ENCODE data around the gene NIT1. TPM values are rescaled to one million over a fixed set of nuclear protein-coding genes. Genes with fewer than 3 reads are reported as not detected.
A peak's percentile ranks its signal among the peaks of the same experiment; 100 is the strongest.

The NIT1 gene
- total and polyA plus RNA-seq, 11 donors: 25.8 to 42.7 (median 34.3) TPM

GRCh38 chr1:161165742-161166668, 48.1 kb downstream of the NIT1 start, which contains the start of gene PPOX:
PPOX (plus strand) TSS chr1:161166426; CDS start chr1:161166848, 422 bp downstream.
- intact Hi-C loops (cut with DNase I): no loop called here
- TF ChIP-seq POLR2A (IDR thresholded peaks at IDR 0.05) (peak; percentile 42 to 67), CTCF (IDR thresholded peaks at IDR 0.05) (peak in 10 of 12 donors; percentile 16 to 57 (median 40))
- peak within 1 kb of the TSS; percentile 59 to 92 (median 77) for H3K4me3 ChIP-seq
- no peaks in the 10 kb centered on the region for H3K9me3 ChIP-seq
- no peaks in the 10 kb centered on the region for H3K27me3 ChIP-seq
- DNase-seq: peak; percentile 96 to 98 (median 97)
- WGBS, 4 donors: 0 to 1% (median 0%) methylated on average over 39 to 54 of the region's 54 CpGs
- H3K4me1 ChIP-seq: peaks cover 0 to 35% (median 26%) of the 10 kb centered on the region in 12 donors
- peak; percentile 96 to 97 (median 96) for ATAC-seq
- peak within 1 kb of the TSS; percentile 75 to 92 (median 84) for H3K27ac ChIP-seq
- H3K36me3 ChIP-seq: peaks cover 0 to 64% (median 53%) of the 10 kb centered on the region in 9 donors

GRCh38 chr1:161166669-161167548, 49.0 kb downstream of the NIT1 start:
- intact Hi-C loops (cut with DNase I): no loop called here
- H3K9me3 ChIP-seq: no peaks in the 10 kb centered on the region
- WGBS, 4 donors: 7 to 8% (median 8%) methylated on average over 32 to 33 of the region's 33 CpGs
- H3K4me1 ChIP-seq: peaks cover 0 to 29% (median 20%) of the 10 kb centered on the region in 12 donors
- H3K27ac ChIP-seq: peak overlapping the region; percentile 75 to 92 (median 83)
- no peak for TF ChIP-seq CTCF (IDR thresholded peaks at IDR 0.05)
- TF ChIP-seq POLR2A (IDR thresholded peaks at IDR 0.05): no peak
- no peaks in the 10 kb centered on the region for H3K27me3 ChIP-seq
- ATAC-seq: peak in 1 of 4 donors; percentile 0
- DNase-seq: no peak
- H3K36me3 ChIP-seq: peaks cover 0 to 70% (median 57%) of the 10 kb centered on the region in 9 donors
- peak overlapping the region; percentile 59 to 92 (median 77) for H3K4me3 ChIP-seq

- no peak for ATAC-seq
- Histone ChIP-seq H3K27ac (no peak overlapping the region), H3K27me3 (no peaks in the 10 kb centered on the region), H3K36me3 (peaks cover 0 to 73% (median 59%) of the 10 kb centered on the region in 9 donors), H3K9me3 (no peaks in the 10 kb centered on the region), H3K4me1 (peaks cover 6 to 46% (median 33%) of the 10 kb centered on the region in 12 donors), H3K4me3 (no peak overlapping the region)
- intact Hi-C loops (cut with DNase I): no loop called here
- no peak for TF ChIP-seq CTCF (IDR thresholded peaks at IDR 0.05)
- no peak for TF ChIP-seq POLR2A (IDR thresholded peaks at IDR 0.05)
- 94 to 97% (median 95%) methylated on average over 7 to 9 of the region's 9 CpGs for WGBS, 4 donors
- DNase-seq: no peak
These were observed 51.0 kb downstream of the NIT1 start for GRCh38 chr1:161168906-161169305.

Other genes with a start within 250 kb of the NIT1 start
- gene ITLN1, start 232.9 kb upstream of the NIT1 start, total RNA-seq: 1,000 to 10,000 TPM in 1 of 9 donors, 10 to 100 TPM in 1, 1 to 10 TPM in 3, under 1 TPM in 2, not detected in 2; 0.35 to 2,168 (median 2.6) TPM
- 1 to 10 TPM in 1 of 2 donors, under 1 TPM in 1; 0.62 to 2.1 TPM for gene ITLN1, start 232.9 kb upstream of the NIT1 start, polyA plus RNA-seq
- gene ITLN2, start 163.3 kb upstream of the NIT1 start, total RNA-seq: 1 to 10 TPM in 1 of 9 donors, under 1 TPM in 1, not detected in 7; 0.46 to 4.1 TPM
- under 1 TPM; 0.15 to 0.23 TPM for gene ITLN2, start 163.3 kb upstream of the NIT1 start, polyA plus RNA-seq
- 10 to 100 TPM in 5 of 9 donors, 1 to 10 TPM in 4; 7.5 to 23.4 (median 10.9) TPM for gene F11R, start 97.0 kb upstream of the NIT1 start, total RNA-seq
- 10 to 100 TPM in 1 of 2 donors, 1 to 10 TPM in 1; 7.4 to 13.8 TPM for gene F11R, start 97.0 kb upstream of the NIT1 start, polyA plus RNA-seq
- gene TSTD1, start 79.1 kb upstream of the NIT1 start, total RNA-seq: 10 to 100 TPM in 7 of 9 donors, 1 to 10 TPM in 2; 6.1 to 22.7 (median 14.4) TPM
- 10 to 100 TPM; 14.7 to 16.2 TPM for gene TSTD1, start 79.1 kb upstream of the NIT1 start, polyA plus RNA-seq
- gene USF1, start 72.1 kb upstream of the NIT1 start, total RNA-seq: 10 to 100 TPM; 20.2 to 51.1 (median 28.2) TPM
- 10 to 100 TPM; 31.9 to 43.0 TPM for gene USF1, start 72.1 kb upstream of the NIT1 start, polyA plus RNA-seq
- gene ARHGAP30, start 48.2 kb upstream of the NIT1 start, total RNA-seq: 10 to 100 TPM in 2 of 9 donors, 1 to 10 TPM in 7; 1.7 to 32.2 (median 2.1) TPM
- gene ARHGAP30, start 48.2 kb upstream of the NIT1 start, polyA plus RNA-seq: 1 to 10 TPM; 1.3 to 3.0 TPM
- under 1 TPM in 2 of 9 donors, not detected in 7; 0.07 to 0.53 TPM for gene NECTIN4, start 28.5 kb upstream of the NIT1 start, total RNA-seq
- gene NECTIN4, start 28.5 kb upstream of the NIT1 start, polyA plus RNA-seq: under 1 TPM in 1 of 2 donors, not detected in 1; 0.03 TPM
- 10 to 100 TPM in 3 of 9 donors, 1 to 10 TPM in 6; 2.4 to 13.3 (median 6.1) TPM for gene KLHDC9, start 19.7 kb upstream of the NIT1 start, total RNA-seq
- 1 to 10 TPM in 1 of 2 donors, under 1 TPM in 1; 0.43 to 3.2 TPM for gene KLHDC9, start 19.7 kb upstream of the NIT1 start, polyA plus RNA-seq
- 10 to 100 TPM; 38.3 to 59.1 (median 49.4) TPM for gene PFDN2, start 68 bp upstream of the NIT1 start, total RNA-seq
- 100 to 1,000 TPM; 162 to 234 TPM for gene PFDN2, start 68 bp upstream of the NIT1 start, polyA plus RNA-seq
- 10 to 100 TPM; 20.8 to 36.0 (median 26.5) TPM for gene DEDD, start 14.6 kb downstream of the NIT1 start, total RNA-seq
- 10 to 100 TPM; 13.8 to 38.8 TPM for gene DEDD, start 14.6 kb downstream of the NIT1 start, polyA plus RNA-seq
- gene UFC1, start 35.9 kb downstream of the NIT1 start, total RNA-seq: 10 to 100 TPM; 54.4 to 86.9 (median 73.2) TPM
- gene UFC1, start 35.9 kb downstream of the NIT1 start, polyA plus RNA-seq: 100 to 1,000 TPM in 1 of 2 donors, 10 to 100 TPM in 1; 60.7 to 131 TPM
- gene USP21, start 41.4 kb downstream of the NIT1 start, total RNA-seq: 10 to 100 TPM; 12.3 to 20.0 (median 14.6) TPM
- gene USP21, start 41.4 kb downstream of the NIT1 start, polyA plus RNA-seq: 10 to 100 TPM; 13.0 TPM
- 10 to 100 TPM in 8 of 9 donors, 1 to 10 TPM in 1; 9.7 to 16.7 (median 13.7) TPM for gene PPOX, start 48.3 kb downstream of the NIT1 start, total RNA-seq
- 10 to 100 TPM; 10.7 to 24.3 TPM for gene PPOX, start 48.3 kb downstream of the NIT1 start, polyA plus RNA-seq
- gene B4GALT3, start 59.4 kb downstream of the NIT1 start, total RNA-seq: 10 to 100 TPM; 18.2 to 34.1 (median 22.4) TPM
- 10 to 100 TPM; 13.4 to 40.8 TPM for gene B4GALT3, start 59.4 kb downstream of the NIT1 start, polyA plus RNA-seq
- 10 to 100 TPM in 3 of 9 donors, 1 to 10 TPM in 6; 1.6 to 65.2 (median 8.4) TPM for gene ADAMTS4, start 80.9 kb downstream of the NIT1 start, total RNA-seq
- 1 to 10 TPM; 5.7 to 6.1 TPM for gene ADAMTS4, start 80.9 kb downstream of the NIT1 start, polyA plus RNA-seq
- 100 to 1,000 TPM; 214 to 460 (median 297) TPM for gene NDUFS2, start 84.3 kb downstream of the NIT1 start, total RNA-seq
- 100 to 1,000 TPM; 157 to 189 TPM for gene NDUFS2, start 84.3 kb downstream of the NIT1 start, polyA plus RNA-seq
- gene FCER1G, start 97.2 kb downstream of the NIT1 start, total RNA-seq: 100 to 1,000 TPM in 1 of 9 donors, 10 to 100 TPM in 5, 1 to 10 TPM in 3; 2.9 to 157 (median 17.1) TPM
- 10 to 100 TPM; 14.6 to 40.0 TPM for gene FCER1G, start 97.2 kb downstream of the NIT1 start, polyA plus RNA-seq
- gene APOA2, start 105.5 kb downstream of the NIT1 start, total RNA-seq: not detected
- not detected for gene APOA2, start 105.5 kb downstream of the NIT1 start, polyA plus RNA-seq
- gene TOMM40L, start 108.0 kb downstream of the NIT1 start, total RNA-seq: 10 to 100 TPM; 24.1 to 37.1 (median 31.1) TPM
- gene TOMM40L, start 108.0 kb downstream of the NIT1 start, polyA plus RNA-seq: 10 to 100 TPM; 28.8 to 29.1 TPM
- not detected for gene NR1I3, start 120.1 kb downstream of the NIT1 start, total RNA-seq
- under 1 TPM in 1 of 2 donors, not detected in 1; 0.23 TPM for gene NR1I3, start 120.1 kb downstream of the NIT1 start, polyA plus RNA-seq
- under 1 TPM in 8 of 9 donors, not detected in 1; 0.29 to 0.62 (median 0.49) TPM for gene PCP4L1, start 140.6 kb downstream of the NIT1 start, total RNA-seq
- gene PCP4L1, start 140.6 kb downstream of the NIT1 start, polyA plus RNA-seq: under 1 TPM; 0.19 to 0.42 TPM
- 1 to 10 TPM in 8 of 9 donors, under 1 TPM in 1; 0.90 to 5.6 (median 2.7) TPM for gene MPZ, start 191.9 kb downstream of the NIT1 start, total RNA-seq
- gene MPZ, start 191.9 kb downstream of the NIT1 start, polyA plus RNA-seq: 1 to 10 TPM; 1.2 to 2.1 TPM
- gene SDHC, start 196.3 kb downstream of the NIT1 start, total RNA-seq: 100 to 1,000 TPM; 113 to 408 (median 314) TPM
- gene SDHC, start 196.3 kb downstream of the NIT1 start, polyA plus RNA-seq: 100 to 1,000 TPM in 1 of 2 donors, 10 to 100 TPM in 1; 50.6 to 256 TPM
- gene CFAP126, start 249.8 kb downstream of the NIT1 start, total RNA-seq: not detected
- gene CFAP126, start 249.8 kb downstream of the NIT1 start, polyA plus RNA-seq: not detected